ENCODE results near the gene TAOK3. TPM values are rescaled to one million over a fixed set of nuclear protein-coding genes. Genes with fewer than 3 reads are reported as not detected.

TAOK3 gene
- total RNA-seq, 2 donors from 2014 or later = 39.5 to 50.5 TPM

GRCh38 chr12:118193477-118193876, 179.2 kb downstream of the TAOK3 start:
- DNase-seq = no peak
- Histone ChIP-seq H3K4me3 (no peak overlapping the region), H3K36me3 (no peaks in the 10 kb centered on the region), H3K9me3 (no peaks in the 10 kb centered on the region), H3K27ac (no peak overlapping the region), H3K9ac (ENCODE audit: low read depth in 2 of 2, low read length in 2 of 2) (no peak overlapping the region), H3K4me1 (no peaks in the 10 kb centered on the region), H3K27me3 (no peaks in the 10 kb centered on the region)
- intact Hi-C loops (cut with DNase I) = no loop called here
- no peak for TF ChIP-seq CTCF (IDR thresholded peaks at IDR 0.05)

DNA sequence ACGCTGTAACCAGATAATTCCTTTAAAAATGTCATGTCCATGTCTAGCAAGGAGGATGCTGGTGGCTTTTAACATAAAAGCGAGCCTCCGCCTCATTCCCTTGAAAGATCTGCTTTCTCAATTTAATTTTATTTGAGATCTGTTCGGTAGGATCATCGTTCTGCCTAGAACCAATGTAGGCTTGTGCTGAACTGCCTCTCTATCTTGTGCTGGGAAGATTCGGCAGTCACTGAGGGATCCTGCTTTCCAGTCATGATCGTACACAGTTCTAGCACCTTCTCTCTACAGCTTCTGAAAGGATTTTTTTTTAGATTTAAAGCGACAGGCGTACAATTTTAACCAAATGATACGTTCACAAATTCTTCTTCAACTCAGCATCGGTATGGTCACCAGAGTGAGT, 182.4 kb downstream of the TAOK3 start:
- H3K4me1 ChIP-seq = no peaks in the 10 kb centered on the region
- no peak overlapping the region for H3K9ac ChIP-seq (ENCODE audit: low read depth in 2 of 2, low read length in 2 of 2)
- no peak overlapping the region for H3K4me3 ChIP-seq
- no peaks in the 10 kb centered on the region for H3K9me3 ChIP-seq
- no peaks in the 10 kb centered on the region for H3K36me3 ChIP-seq
- H3K27ac ChIP-seq = peak overlapping the region; percentile 47
- no peak for TF ChIP-seq CTCF (IDR thresholded peaks at IDR 0.05)
- intact Hi-C loops (cut with DNase I) = no loop called here
- DNase-seq = no peak
- no peaks in the 10 kb centered on the region for H3K27me3 ChIP-seq

- H3K27me3 ChIP-seq = no peaks in the 10 kb centered on the region
- peak; percentile 20 for DNase-seq
- TF ChIP-seq CTCF (IDR thresholded peaks at IDR 0.05) = no peak
- peak overlapping the region; percentile 47 for H3K27ac ChIP-seq
- intact Hi-C loops (cut with DNase I) = no loop called here
- no peak overlapping the region for H3K9ac ChIP-seq (ENCODE audit: low read depth in 2 of 2, low read length in 2 of 2)
- H3K9me3 ChIP-seq = no peaks in the 10 kb centered on the region
- no peaks in the 10 kb centered on the region for H3K36me3 ChIP-seq
- no peaks in the 10 kb centered on the region for H3K4me1 ChIP-seq
- no peak overlapping the region for H3K4me3 ChIP-seq
Observed at GRCh38 chr12:118189741-118190191, 182.9 kb downstream of the TAOK3 start.

DNA sequence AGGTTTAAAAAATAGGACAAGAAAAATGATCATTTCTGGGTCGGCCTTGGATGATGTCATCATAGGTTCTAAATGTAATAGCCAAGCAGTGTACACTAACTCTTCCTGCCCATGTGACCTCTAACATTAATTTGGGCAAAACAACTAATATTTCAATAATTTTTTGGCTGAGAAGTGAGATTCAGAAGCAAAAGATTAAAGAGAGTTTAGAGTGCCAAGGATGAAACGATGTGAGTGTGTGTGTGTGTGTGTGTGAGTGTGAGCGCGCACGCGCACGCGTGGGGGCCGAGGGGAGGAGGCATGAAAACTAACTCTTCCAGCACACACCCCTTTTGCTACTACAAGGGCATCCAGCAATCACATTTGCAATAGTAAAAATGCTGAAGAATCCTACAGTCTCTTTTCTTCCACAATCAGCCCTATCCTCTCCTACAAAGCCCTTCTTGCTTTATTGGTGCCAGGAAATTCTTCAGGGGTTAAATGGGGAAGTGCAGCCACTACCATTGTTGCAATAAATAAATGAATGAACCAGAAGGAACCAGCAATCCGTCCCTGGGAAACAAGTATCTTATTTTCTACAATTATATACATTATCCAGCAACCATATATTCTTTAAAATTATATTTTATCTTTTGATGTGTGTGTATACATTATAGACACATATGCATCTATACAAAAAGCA, 183.9 kb downstream of the TAOK3 start:
- intact Hi-C loops (cut with DNase I) = no loop called here
- H3K4me1 ChIP-seq = no peaks in the 10 kb centered on the region
- H3K4me3 ChIP-seq = no peak overlapping the region
- no peaks in the 10 kb centered on the region for H3K36me3 ChIP-seq
- peak; percentile 30 for DNase-seq
- no peak for TF ChIP-seq CTCF (IDR thresholded peaks at IDR 0.05)
- no peaks in the 10 kb centered on the region for H3K27me3 ChIP-seq
- no peaks in the 10 kb centered on the region for H3K9me3 ChIP-seq
- no peak overlapping the region for H3K27ac ChIP-seq
- H3K9ac ChIP-seq (ENCODE audit: low read depth in 2 of 2, low read length in 2 of 2) = no peak overlapping the region

DNA sequence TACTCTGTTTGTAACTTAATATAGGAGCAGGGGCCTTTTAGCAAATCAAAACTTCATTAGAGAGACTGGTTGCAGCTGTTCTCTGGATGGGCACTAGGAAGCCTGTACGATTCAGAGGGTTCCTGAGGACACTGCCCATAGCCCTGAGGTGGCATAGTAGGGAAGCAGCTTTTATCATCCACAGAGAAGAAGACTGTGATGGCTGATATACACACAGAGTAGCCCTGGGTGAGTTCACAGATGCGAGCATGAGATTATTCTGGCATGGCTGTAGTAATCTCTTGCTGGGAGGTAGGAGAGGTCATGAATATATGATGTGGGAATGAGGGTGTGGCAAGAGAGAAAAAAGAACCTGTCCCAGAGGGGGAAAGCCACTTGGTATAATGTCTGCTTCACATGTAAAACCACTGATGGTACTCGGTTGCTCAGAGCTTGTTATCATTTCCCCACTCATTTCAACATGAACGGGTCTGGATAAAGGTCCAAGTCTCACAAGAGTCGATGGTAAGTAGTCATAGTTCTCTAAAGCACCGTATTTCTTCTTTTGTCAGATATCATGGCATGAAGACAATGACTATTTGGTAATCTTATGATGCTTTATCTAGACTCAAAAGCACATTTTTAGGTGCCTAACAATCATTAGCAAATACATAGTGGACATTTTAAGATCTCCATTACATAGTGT, 184.8 kb downstream of the TAOK3 start:
- TF ChIP-seq CTCF (IDR thresholded peaks at IDR 0.05) = no peak

More for the DNA sequence above, 184.8 kb downstream of the TAOK3 start:
- Histone ChIP-seq H3K9me3 (no peaks in the 10 kb centered on the region), H3K4me3 (no peak overlapping the region), H3K27ac (no peak overlapping the region), H3K9ac (ENCODE audit: low read depth in 2 of 2, low read length in 2 of 2) (no peak overlapping the region), H3K27me3 (no peaks in the 10 kb centered on the region), H3K4me1 (no peaks in the 10 kb centered on the region), H3K36me3 (no peaks in the 10 kb centered on the region)
- no peak for DNase-seq
- intact Hi-C loops (cut with DNase I) = no loop called here

Measured in colonic mucosa (tissue), 4 donors.